ENCODE measurements around the gene FRMD4A.

FRMD4A gene

GRCh38 chr10:13816195-13816925 lies 514.4 kb downstream of the FRMD4A start:
- DNase-seq (ENCODE audit: low read depth) = no peak

DNA sequence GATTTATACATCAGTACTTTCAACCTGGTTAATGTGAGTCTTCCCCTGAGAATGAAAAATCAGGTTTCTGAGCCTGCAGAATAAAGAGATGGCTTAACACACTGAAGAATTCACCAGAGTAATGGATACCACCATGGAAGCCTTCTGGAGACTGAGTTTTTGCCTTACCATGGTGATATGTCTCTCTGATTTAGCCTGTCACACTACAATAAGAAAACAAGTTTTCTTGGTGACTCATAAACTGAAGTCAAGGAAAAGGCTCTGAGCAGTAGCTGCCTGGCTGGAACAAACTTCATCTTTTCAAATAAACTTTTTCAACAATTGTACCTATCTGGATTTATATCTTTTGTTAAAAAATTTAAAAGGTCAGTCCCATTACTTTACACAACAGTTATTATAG lies 515.0 kb downstream of the FRMD4A start:
- no peak for DNase-seq (ENCODE audit: low read depth)

GRCh38 chr10:13813550-13813949 lies 517.2 kb downstream of the FRMD4A start:
- no peak for DNase-seq (ENCODE audit: low read depth)

- no peak for DNase-seq (ENCODE audit: low read depth)
Measured at GRCh38 chr10:13812804-13813203, 517.9 kb downstream of the FRMD4A start.

- no peak for DNase-seq (ENCODE audit: low read depth)
Measured at GRCh38 chr10:13810568-13810967, 520.2 kb downstream of the FRMD4A start.

DNA sequence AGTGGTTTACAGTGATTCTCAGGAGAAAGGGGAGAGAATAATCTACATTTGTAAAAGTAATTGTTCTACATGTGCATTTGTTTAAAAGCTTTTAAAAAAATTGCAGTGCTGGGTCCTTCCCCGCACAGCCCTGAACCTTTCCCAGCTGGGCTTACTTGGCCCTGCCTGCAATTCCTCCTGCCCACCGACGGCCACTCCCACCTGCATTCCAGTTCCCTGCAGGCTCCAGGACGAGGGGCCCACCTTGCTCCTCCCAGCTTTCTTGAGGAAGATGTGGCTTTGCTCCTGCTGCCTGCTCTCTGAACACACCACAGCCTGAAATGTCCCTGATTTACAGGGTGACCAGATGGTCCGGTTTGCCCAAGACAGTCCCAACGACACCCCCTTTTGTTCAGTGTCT lies 521.3 kb downstream of the FRMD4A start:
- DNase-seq (ENCODE audit: low read depth) = no peak

DNA sequence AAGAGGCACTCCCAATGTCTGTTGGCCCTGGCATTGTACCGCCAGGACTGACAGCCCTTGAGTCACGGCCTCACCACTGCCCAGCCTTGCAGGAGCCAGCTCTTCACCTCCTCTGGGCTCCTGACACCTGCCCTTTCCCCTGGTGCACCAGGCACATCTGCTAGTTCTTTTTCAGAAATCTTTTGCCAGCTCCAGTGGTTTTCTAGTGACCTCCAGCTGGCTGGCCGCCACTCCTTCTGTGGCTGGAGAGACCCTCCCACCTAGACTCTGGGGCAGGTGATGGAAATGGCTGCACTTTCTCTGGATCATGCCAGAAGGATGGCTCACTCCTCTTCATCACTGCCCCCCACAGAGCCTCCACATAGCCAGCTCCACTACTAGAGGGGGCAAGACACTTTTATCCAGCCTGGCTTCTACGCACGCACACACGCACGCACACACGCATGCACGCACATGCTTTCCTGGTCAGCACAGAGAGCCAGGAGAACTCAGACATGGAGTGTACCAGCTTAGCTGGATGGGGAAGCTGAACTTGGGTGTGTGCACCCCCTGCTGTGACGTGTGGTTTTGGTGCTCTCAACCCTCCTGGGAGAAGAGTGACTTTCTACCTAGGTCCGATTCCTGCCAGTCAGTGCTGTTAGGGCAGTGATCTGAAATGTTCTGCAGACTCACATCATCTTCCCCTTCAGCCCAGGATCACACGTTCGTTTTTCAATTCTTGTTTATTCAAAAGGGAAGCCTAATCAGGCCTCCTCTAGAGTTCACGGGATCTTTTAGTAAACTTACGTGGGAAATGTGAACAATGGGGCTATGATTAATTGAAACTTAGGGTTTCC lies 522.0 kb downstream of the FRMD4A start:
- no peak for DNase-seq (ENCODE audit: low read depth)

DNA sequence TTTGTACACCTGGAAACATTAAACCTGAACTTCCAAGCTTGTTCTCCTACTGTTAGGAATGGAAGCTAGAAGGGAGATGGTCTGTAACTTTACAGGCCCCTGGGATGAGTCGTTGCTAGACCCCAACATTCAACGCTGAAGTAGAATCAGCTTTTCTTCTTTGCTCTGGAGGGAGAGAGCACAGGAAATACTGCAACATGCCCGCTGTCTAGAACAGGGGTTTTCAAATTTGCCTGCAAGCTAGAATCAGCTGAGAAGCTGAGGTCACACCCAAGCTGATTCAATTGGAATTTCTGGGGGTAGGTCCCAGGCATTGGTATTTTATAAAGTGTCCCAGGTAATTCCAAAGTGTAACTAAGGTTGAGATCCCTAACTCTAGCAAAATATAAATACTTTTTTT lies 524.3 kb downstream of the FRMD4A start:
- DNase-seq (ENCODE audit: low read depth) = no peak

- no peak for DNase-seq (ENCODE audit: low read depth)
Measured at GRCh38 chr10:13803566-13804554, 526.9 kb downstream of the FRMD4A start.

GRCh38 chr10:13801907-13802288 lies 528.8 kb downstream of the FRMD4A start:
- no peak for DNase-seq (ENCODE audit: low read depth)

- DNase-seq (ENCODE audit: low read depth) = no peak
Measured at GRCh38 chr10:13801156-13801906, 529.4 kb downstream of the FRMD4A start.

GRCh38 chr10:13797164-13797563 lies 533.6 kb downstream of the FRMD4A start:
- no peak for DNase-seq (ENCODE audit: low read depth)

DNA sequence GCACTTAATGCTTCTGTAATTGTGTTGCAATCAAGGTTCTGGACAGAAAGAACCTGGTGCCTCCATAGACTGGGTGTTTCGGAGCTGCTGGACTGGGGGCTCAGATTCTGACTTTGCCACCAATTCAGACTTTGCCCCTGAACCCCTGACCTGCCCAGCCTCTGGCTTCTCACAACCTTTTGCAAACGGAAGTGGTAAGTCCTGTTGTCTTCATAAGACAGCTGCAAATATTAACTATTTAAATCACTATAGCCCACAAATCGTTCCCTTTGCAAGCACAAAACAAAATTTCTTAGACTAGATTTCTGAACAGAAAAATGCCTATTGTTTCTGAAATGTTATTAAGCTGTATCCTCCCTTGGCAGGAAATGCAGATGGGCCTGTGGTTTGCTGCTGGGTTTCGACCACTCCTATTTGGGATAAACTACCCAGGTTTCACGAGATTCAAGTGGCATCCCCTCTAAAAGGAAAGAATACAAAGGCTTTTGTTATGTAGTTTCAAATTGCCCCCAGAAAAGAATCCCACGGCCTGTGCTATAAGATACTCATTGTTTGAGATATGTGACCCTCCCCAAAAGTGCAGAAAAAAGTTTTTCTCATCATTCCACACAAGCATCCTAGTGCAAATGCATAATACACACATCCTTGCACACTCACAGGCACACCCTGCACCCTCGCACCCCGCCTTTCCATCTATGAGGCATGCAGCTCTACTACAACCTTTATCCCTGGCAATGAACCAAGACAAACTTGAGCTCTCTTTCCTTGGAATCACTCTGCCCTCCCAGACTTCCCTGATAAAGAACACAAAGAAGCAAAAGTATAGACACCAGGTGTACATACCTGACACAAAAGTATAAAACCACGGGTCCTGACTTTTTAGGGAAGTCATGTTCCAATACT lies 534.8 kb downstream of the FRMD4A start:
- DNase-seq (ENCODE audit: low read depth) = no peak

- no peak for DNase-seq (ENCODE audit: low read depth)
Measured at GRCh38 chr10:13794992-13795612, 535.6 kb downstream of the FRMD4A start.

- no peak for DNase-seq (ENCODE audit: low read depth)
Measured at GRCh38 chr10:13792006-13792405, 538.7 kb downstream of the FRMD4A start.

DNA sequence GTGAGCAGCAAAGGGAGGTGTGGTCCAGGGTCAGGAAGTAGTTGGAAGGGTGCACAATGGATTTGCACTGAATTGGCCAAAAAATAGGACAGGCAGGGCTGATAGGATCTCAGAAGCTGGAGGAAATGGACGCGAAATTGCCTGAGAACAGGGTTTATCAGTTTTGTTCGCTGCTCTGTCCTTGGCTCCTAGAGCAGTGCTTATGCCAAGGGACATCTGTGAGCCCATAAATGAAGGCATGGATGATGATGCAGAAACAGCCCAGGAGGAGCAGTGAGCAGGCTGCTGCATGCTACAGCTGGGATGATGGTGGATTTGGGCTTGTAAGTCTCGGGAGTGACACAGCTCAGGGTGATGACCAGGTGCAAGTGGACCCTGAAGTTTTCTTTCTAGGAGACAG lies 539.2 kb downstream of the FRMD4A start:
- no peak for DNase-seq (ENCODE audit: low read depth)

DNA sequence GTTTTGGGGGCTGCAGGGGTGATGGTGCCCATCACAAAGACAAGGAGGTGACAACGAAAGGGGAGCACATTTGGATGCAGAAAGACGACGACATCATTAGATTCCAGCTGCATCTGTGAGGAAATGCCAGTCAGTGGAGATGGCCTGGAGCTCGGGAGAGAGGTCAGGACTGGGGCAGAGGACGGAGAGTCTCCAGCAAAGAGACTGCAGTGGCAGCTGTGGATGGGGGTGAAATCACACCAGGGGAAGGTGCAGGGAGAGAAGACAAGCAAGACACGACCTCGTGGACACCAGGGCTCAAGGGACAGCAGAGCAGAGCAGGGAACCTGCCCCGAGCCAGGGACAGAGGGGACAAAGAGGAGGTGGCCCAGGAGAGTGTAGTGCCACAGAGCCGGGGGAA lies 540.5 kb downstream of the FRMD4A start:
- no peak for DNase-seq (ENCODE audit: low read depth)

GRCh38 chr10:13789448-13789829 lies 541.3 kb downstream of the FRMD4A start:
- no peak for DNase-seq (ENCODE audit: low read depth)

DNA sequence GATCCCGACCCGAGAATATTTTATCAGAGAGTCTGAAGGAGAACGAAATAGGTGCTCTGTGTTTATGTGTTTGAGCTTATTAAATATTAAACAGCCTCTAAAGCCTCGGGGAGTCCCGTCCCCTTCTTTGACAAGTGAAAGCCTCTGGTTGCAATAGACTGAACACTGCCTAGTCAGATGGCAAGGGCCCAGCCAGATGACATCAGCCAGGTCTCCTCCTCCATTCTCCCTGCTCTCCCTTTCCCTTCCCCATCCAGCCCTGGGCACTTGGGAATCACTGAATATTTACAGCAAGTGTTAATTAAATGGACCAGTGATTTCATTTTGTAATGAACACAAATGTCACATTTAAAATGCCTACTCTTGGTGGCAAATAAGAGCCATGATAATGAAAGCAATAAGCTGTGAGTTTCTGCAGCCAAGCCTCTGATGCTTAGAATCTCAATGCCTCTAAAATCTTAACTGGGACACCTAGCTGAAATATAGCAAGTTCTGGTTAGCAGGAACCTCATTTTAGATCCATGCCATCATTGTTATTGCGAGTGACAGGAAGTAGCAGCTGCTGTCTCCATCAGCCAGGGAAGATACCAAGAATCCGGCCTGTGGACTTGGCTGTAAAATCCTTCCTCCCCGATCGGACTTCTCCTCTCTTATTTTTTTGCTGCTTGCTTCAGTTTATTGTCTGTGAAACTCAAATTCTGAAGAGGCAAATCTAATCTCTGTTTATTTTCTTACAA lies 541.8 kb downstream of the FRMD4A start:
- DNase-seq (ENCODE audit: low read depth) = no peak

DNA sequence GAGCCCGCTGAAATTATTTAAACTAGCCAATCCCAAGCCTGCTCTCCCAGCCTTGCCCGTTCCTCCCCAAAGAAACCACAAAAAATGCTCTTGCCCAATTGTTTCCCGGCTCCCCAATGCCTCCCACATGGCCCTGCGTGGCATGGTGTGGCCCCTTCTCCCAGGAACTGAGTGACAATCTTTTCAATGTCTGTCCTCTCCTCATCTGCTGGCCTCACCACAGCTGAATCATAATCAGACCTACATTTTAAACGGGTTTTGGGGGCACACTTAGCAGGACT lies 542.5 kb downstream of the FRMD4A start:
- DNase-seq (ENCODE audit: low read depth) = no peak
